MM.1S (cell line): ENCODE measurements around the gene GPATCH3.
A peak's percentile ranks its signal among the peaks of the same experiment; 100 is the strongest.

Experiments
- DNase-seq: peaks from one replicate; pipeline ENCODE4 v3.0.0-alpha.2; 2015
- H2AFZ ChIP-seq: fragments of 300-600 bp; sonication (generic); 2 replicates; pipeline ENCODE4 v1.6.0; 2016; ENCODE audit warnings: antibody characterized with exemption, low read length
- H3F3A ChIP-seq: fragments of 300-600 bp; sonication (generic); 2 replicates; pipeline ENCODE4 v1.6.1; 2016; ENCODE audit warnings: mild to moderate bottlenecking, antibody characterized with exemption, low read length, moderate library complexity, mixed read lengths; ENCODE audit not compliant: insufficient read depth
- H3K27ac ChIP-seq: fragments of 300-600 bp; sonication (generic); 2 replicates; pipeline ENCODE4 v1.5.1; 2016; ENCODE audit warnings: mild to moderate bottlenecking, low read length
- H3K27me3 ChIP-seq: fragments of 300-600 bp; sonication (generic); replicated peaks from 2 replicates; pipeline ENCODE4 v1.6.0; 2016; ENCODE audit warnings: low read length; ENCODE audit not compliant: insufficient read depth
- H3K36me3 ChIP-seq: fragments of 300-600 bp; sonication (generic); replicated peaks from 2 replicates; pipeline ENCODE4 v1.6.1; 2016; ENCODE audit warnings: mild to moderate bottlenecking, low read length, mixed read lengths; ENCODE audit not compliant: insufficient read depth
- H3K4me1 ChIP-seq: fragments of 300-600 bp; sonication (generic); 2 replicates; pipeline ENCODE4 v1.6.1; 2016; ENCODE audit warnings: low read length, mixed read lengths
- H3K4me2 ChIP-seq: fragments of 300-600 bp; sonication (generic); 2 replicates; pipeline ENCODE4 v1.6.0; 2016; ENCODE audit warnings: low read depth, low read length
- H3K4me3 ChIP-seq: fragments of 300-600 bp; sonication (generic); 2 replicates; pipeline ENCODE4 v1.5.1; 2016; ENCODE audit warnings: low read length, mixed read lengths
- H3K79me2 ChIP-seq: fragments of 300-600 bp; sonication (generic); 2 replicates; pipeline ENCODE4 v1.6.1; 2016; ENCODE audit warnings: mixed run types, low read length, mixed read lengths
- H3K9ac ChIP-seq: fragments of 300-600 bp; sonication (generic); 2 replicates; pipeline ENCODE4 v1.6.1; 2016; ENCODE audit warnings: low read length, mixed read lengths
- H3K9me2 ChIP-seq: fragments of 300-600 bp; sonication (generic); replicated peaks from 2 replicates; pipeline ENCODE4 v1.6.1; 2016; ENCODE audit warnings: mild to moderate bottlenecking, low read length, mixed read lengths; ENCODE audit not compliant: insufficient read depth
- H3K9me3 ChIP-seq: fragments of 300-600 bp; sonication (generic); replicated peaks from 2 replicates; pipeline ENCODE4 v1.6.1; 2016; ENCODE audit warnings: mild to moderate bottlenecking, low read length, mixed read lengths; ENCODE audit not compliant: insufficient read depth
- H4K20me1 ChIP-seq: fragments of 300-600 bp; sonication (generic); 2 replicates; pipeline ENCODE4 v1.6.1; 2016; ENCODE audit warnings: mild to moderate bottlenecking, low read length, moderate library complexity, mixed read lengths; ENCODE audit not compliant: insufficient read depth
- CTCF ChIP-seq: fragments of 300-600 bp; sonication (generic); IDR thresholded peaks from 2 replicates; pipeline ENCODE4 v1.5.1; 2016; ENCODE audit warnings: antibody characterized with exemption, low read length, mixed read lengths
- EZH2 ChIP-seq: fragments of 300-600 bp; sonication (generic); optimal IDR thresholded peaks from 2 replicates; pipeline ENCODE3; 2017; ENCODE audit warnings: low read depth, mild to moderate bottlenecking, antibody characterized with exemption, low read length, mixed read lengths
- EZH2phosphoT487 ChIP-seq: fragments of 300-600 bp; sonication (generic); IDR thresholded peaks from 2 replicates; pipeline ENCODE4 v1.6.1; 2018; ENCODE audit warnings: antibody characterized with exemption, low read length

GPATCH3 gene

GRCh38 chr1:26889551-26890466, 10.5 kb downstream of the GPATCH3 start, which contains the start of gene GPN2:
Gene GPN2 (minus strand): TSS chr1:26890283. CDS start chr1:26890096, 187 bp downstream.
- peak; percentile 80 for DNase-seq
- peak within 1 kb of the TSS; percentile 89 for H3K9ac ChIP-seq
- no peaks in the 10 kb centered on the region for H3F3A ChIP-seq
- H3K79me2 ChIP-seq, result peaks cover 35% of the 10 kb centered on the region
- H2AFZ ChIP-seq, result peak within 1 kb of the TSS; percentile 92
- H3K4me2 ChIP-seq, result peak within 1 kb of the TSS; percentile 96
- no peaks in the 10 kb centered on the region for H3K9me2 ChIP-seq
- no peaks in the 10 kb centered on the region for H3K9me3 ChIP-seq
- TF ChIP-seq CTCF (no peak), EZH2 (no peak), EZH2phosphoT487 (no peak)
- no peaks in the 10 kb centered on the region for H3K27me3 ChIP-seq
- peaks cover 6% of the 10 kb centered on the region; the same call in 1 of the 2 replicates for H3K36me3 ChIP-seq
- peaks cover 10% of the 10 kb centered on the region for H3K4me1 ChIP-seq
- H3K27ac ChIP-seq, result peak within 1 kb of the TSS; percentile 66
- no peaks in the 10 kb centered on the region for H4K20me1 ChIP-seq
- peak within 1 kb of the TSS; percentile 94 for H3K4me3 ChIP-seq

GRCh38 chr1:26888231-26888630, 12.0 kb downstream of the GPATCH3 start:
- Histone ChIP-seq H3K4me2 (no peak overlapping the region), H3K9me2 (no peaks in the 10 kb centered on the region), H3K9me3 (no peaks in the 10 kb centered on the region), H4K20me1 (no peaks in the 10 kb centered on the region), H3K27me3 (no peaks in the 10 kb centered on the region), H3K79me2 (peaks cover 28% of the 10 kb centered on the region), H3K27ac (no peak overlapping the region), H3K36me3 (peaks cover 8% of the 10 kb centered on the region; the same call in 1 of the 2 replicates), H3F3A (no peaks in the 10 kb centered on the region), H3K4me1 (peaks cover 10% of the 10 kb centered on the region), H3K9ac (no peak overlapping the region), H2AFZ (no peak overlapping the region), H3K4me3 (no peak overlapping the region)
- DNase-seq, result no peak
- no peak for TF ChIP-seq EZH2phosphoT487
- no peak for TF ChIP-seq CTCF
- TF ChIP-seq EZH2, result no peak

- H3K36me3 ChIP-seq, result peaks cover 12% of the 10 kb centered on the region; the same call in 1 of the 2 replicates
Observed at GRCh38 chr1:26887125-26887524, 13.1 kb downstream of the GPATCH3 start.

More at GRCh38 chr1:26887125-26887524, 13.1 kb downstream of the GPATCH3 start:
- no peaks in the 10 kb centered on the region for H4K20me1 ChIP-seq
- no peak overlapping the region for H3K4me3 ChIP-seq
- no peaks in the 10 kb centered on the region for H3K27me3 ChIP-seq
- no peak overlapping the region for H3K9ac ChIP-seq
- no peak overlapping the region for H2AFZ ChIP-seq
- no peaks in the 10 kb centered on the region for H3F3A ChIP-seq
- no peak overlapping the region for H3K4me2 ChIP-seq
- DNase-seq, result peak; percentile 52
- no peaks in the 10 kb centered on the region for H3K9me2 ChIP-seq
- peaks cover 10% of the 10 kb centered on the region for H3K4me1 ChIP-seq
- peaks cover 30% of the 10 kb centered on the region for H3K79me2 ChIP-seq
- TF ChIP-seq EZH2phosphoT487 (no peak), CTCF (peak; percentile 52), EZH2 (no peak)
- H3K27ac ChIP-seq, result no peak overlapping the region
- no peaks in the 10 kb centered on the region for H3K9me3 ChIP-seq
